Stimulated activated naive CD4-positive, alpha-beta T cell (primary cell): ENCODE data around the gene PI4K2A.
A peak's percentile ranks its signal among the peaks of the same experiment; 100 is the strongest.
"Not testable (repeated sequence)": the region's sequence is repeated elsewhere in the genome, so short reads cannot be mapped to it uniquely, and the experiment has no call there.

Source experiments
- DNase-seq, 6 experiments: peaks; one replicate each; lab custom pipeline; 2025; lab: John Stamatoyannopoulos, UW

The PI4K2A gene

GRCh38 chr10:97675222-97675621, 34.8 kb downstream of the PI4K2A start:
- DNase-seq, result no peak

GRCh38 chr10:97676770-97677581, 36.5 kb downstream of the PI4K2A start:
- DNase-seq, result peak; percentile 21 to 60 (median 44)

DNA sequence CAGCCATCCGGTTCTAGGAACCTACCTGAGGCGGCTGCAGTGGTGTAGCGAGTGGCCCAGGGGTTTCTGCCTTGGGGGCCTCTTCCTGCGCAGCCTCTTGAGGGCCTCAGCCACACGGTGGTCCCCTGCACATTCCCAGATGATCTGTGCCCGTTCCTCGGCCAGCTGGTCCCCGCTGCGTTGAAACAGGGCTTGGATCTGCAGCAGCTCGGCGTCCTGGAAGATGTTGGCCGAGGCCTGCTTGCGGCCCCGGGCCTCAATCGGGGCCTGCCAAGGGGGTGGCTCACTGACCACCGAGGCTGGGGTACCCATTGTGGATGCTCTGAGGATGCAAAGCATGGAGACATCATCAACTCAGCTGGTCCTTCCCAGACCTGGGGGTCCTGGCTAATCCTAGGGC, 39.1 kb downstream of the PI4K2A start:
- DNase-seq, result no peak

DNA sequence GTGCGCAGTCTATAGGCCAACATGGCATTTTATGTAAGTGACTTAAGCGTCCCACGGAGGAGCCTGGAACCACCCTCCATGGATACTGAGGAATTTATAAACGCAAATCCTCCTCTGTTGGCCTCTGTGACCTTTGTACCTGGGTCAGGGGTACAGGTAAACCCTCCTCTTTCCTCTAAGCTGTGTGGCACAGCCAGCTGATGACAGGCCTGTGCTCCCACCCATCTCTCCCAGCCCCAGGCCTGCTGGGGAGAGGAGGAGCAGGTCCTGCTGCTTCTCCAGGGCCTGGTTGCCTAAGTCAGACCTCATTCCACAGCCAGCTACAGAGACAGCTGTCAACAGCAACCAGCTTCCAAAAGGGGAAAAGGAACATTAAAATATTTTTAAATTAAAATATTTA, 41.6 kb downstream of the PI4K2A start:
- DNase-seq, result no peak

GRCh38 chr10:97683556-97684367, 43.3 kb downstream of the PI4K2A start:
- no peak for DNase-seq

- not testable (repeated sequence) for DNase-seq
Measured at GRCh38 chr10:97684368-97684713, 43.9 kb downstream of the PI4K2A start.

GRCh38 chr10:97684866-97685394, 44.5 kb downstream of the PI4K2A start:
- no peak for DNase-seq

DNA sequence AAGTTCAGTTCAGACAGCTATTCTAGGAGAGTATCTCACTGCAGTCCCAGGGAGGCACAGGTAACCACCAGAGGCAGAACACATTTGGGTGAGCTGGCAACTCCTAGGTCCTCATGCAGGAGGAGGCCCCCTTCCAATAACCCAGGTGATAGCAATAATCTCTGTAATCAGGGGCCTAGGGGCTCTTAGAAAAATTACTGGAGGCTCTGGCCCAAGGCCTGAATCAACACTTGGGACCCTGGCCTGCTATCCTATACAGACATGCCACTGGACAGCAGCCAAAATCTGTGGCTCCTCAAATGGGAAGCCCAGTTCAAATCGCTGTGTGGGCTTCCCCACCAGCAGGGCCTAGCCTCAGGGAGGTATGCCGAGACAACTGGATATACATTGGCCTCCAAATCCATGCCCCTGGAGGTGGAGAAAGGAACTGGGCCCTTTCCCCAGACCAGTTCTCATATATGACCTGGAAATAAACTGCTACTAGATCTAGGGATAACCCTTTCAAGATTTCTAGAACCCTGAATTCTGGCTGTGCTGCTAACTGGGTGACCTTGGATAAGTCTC, 45.0 kb downstream of the PI4K2A start:
- DNase-seq, result no peak

GRCh38 chr10:97686301-97686961, 46.0 kb downstream of the PI4K2A start:
- DNase-seq, result peak in 1 of 6 experiments; percentile 30

GRCh38 chr10:97686962-97687784, 46.7 kb downstream of the PI4K2A start, which contains the start of gene AVPI1:
Gene AVPI1 (minus strand): TSS chr10:97687241. CDS start chr10:97679905, 7,336 bp downstream.
- DNase-seq, result peak; percentile 93 to 96 (median 95)

GRCh38 chr10:97687785-97688781, 47.6 kb downstream of the PI4K2A start:
- no peak for DNase-seq

DNA sequence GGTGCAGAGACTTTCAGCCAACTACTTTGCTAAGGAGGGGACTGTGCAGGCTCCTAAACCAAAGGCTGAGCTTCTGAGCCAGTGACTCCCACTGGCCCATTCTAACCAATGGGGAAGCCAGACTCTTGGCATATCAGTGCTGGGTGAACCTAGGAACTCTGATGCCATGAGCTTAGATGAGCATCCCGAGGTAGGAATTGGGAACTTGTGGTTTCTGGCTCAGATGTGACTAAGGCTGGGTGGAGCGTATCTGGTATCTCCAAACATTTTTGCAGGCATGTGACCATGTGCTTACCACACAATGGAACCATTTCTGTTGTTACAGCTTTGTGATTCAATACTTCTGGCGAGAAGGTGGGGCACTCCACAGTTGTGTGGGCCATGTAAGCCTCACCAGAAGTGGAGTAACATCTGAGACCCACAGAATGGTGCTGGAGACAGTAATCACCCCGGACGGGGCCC, 49.1 kb downstream of the PI4K2A start:
- DNase-seq, result no peak

DNA sequence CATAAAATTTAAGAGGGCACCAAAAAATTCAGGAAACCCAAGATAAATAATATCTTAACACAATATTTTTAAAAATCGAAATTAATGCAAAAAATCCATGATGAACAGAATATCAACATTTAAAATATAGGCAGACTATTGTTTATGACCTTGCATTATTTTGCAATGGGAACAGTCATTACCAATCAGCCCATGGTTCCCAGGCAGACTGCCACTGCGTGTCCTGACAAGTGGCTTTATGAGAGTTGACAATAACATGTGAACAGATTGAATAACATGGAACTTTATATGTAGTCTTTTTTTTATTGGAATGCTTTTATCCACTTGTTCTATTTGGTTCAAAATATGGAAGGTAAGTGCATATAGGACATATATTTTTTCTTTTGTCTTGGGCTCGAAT, 49.7 kb downstream of the PI4K2A start:
- DNase-seq, result no peak

- DNase-seq, result not testable (repeated sequence)
Measured at GRCh38 chr10:97698072-97698655, 57.7 kb downstream of the PI4K2A start.

DNA sequence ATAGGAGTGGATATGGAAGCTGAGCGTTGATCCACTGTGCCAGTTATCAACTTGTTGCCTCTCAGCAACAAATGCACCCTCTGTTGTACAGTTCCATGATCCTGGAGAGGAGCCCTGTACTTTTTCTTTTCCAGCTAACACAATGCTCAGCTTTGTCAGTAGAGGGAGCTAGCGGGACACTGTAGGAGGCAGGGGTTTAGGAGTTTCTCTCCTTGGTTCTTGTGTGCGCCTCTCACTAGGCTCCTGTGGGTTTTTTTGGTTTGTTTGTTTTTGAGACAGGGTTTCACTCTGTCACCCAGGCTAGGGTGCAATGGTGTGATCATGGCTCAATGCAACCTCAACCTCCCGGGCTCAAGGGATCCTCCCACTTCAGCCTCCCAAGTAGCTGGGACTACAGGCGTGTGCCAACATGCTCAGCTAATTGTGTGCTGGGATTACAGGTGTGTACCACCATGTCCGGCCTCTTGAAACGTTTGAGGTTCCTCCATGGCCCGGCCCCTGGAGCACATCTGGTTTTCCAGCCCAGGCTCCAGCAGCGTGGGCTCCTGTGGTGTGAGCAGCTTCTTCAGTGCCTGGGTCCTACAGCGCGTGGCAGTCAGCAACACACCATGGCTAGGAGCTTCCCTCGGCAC, 61.1 kb downstream of the PI4K2A start:
- peak; percentile 6 to 61 (median 24) for DNase-seq

DNA sequence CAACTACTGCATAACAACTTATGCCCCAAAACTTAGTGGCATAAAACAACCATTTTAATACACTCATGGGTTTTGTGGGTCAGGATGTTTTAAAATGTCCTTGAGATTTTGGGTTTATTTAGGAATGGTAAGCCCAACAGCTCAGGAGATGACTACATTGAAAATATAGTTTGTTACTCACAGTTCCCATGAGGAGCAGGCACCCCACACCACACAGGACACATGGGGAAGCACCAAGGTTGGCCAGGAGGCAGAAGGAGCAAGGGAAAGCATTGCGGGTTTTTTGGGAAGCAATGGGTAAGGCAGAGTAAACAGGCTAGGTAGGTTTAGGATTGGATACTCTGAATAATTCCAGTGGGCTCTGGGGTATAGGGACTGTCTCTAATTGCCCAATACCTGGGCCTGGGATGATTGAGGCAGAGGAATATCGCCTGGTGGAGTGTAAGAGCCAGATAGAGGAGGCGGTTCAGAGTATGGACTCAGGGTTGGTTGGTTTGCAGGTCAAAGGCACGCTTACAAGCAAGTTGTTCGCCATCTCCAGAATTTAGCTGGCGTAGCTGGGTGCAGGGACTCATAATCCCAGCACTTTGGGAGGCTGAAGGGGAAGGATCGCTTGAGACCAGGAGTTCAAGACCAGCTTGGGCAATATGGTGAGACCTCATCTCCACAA, 63.1 kb downstream of the PI4K2A start:
- DNase-seq, result no peak

GRCh38 chr10:97704341-97704740, 63.9 kb downstream of the PI4K2A start:
- DNase-seq, result no peak

GRCh38 chr10:97705006-97705670, 64.7 kb downstream of the PI4K2A start:
- DNase-seq, result no peak
